CD14-positive monocyte (primary cell): ENCODE measurements around the gene CPA3. TPM values are rescaled to one million over a fixed set of nuclear protein-coding genes. Genes with fewer than 3 reads are reported as not detected.

Source experiments
- DNase-seq, 3 donors: peaks; one replicate each; pipeline ENCODE4 v3.0.0-alpha.2; 2011 to 2022
- H2AFZ ChIP-seq: 2 replicates; pipeline ENCODE4 v1.6.0; 2012; ENCODE audit warnings: mild to moderate bottlenecking, low read depth, low read length, inconsistent platforms; ENCODE audit not compliant: insufficient read depth, poor library complexity, severe bottlenecking
- H3K27ac ChIP-seq, 2 donors: 1 replicate in 1 of 2; 2 replicates in 1 of 2; pipeline ENCODE4 v1.5.1; 2012 to 2013; ENCODE audit warnings: low read length in 2 of 2, control low read depth in 1 of 2, inconsistent platforms in 1 of 2, low read depth in 1 of 2, mild to moderate bottlenecking in 1 of 2
- H3K27me3 ChIP-seq, 2 donors: one replicate each; pipeline versions ENCODE4 v1.6.0 to v1.6.1; 2011 to 2013; ENCODE audit warnings: low read length in 2 of 2; ENCODE audit not compliant: control insufficient read depth in 2 of 2, insufficient read depth in 2 of 2
- H3K36me3 ChIP-seq, 2 donors: replicated peaks in 1 of 2; 1 replicate in 1 of 2; 2 replicates in 1 of 2; pipeline versions ENCODE4 v1.5.1 to v1.6.1; 2012 to 2013; ENCODE audit warnings: low read length in 2 of 2, control low read depth in 1 of 2, inconsistent platforms in 1 of 2, mild to moderate bottlenecking in 1 of 2; ENCODE audit not compliant: insufficient read depth in 2 of 2, control insufficient read depth in 1 of 2
- H3K4me1 ChIP-seq, 2 donors: 1 replicate in 1 of 2; 2 replicates in 1 of 2; pipeline versions ENCODE4 v1.5.1 to v1.6.1; 2012 to 2013; ENCODE audit warnings: low read length in 2 of 2, control low read depth in 1 of 2, inconsistent platforms in 1 of 2, mild to moderate bottlenecking in 1 of 2, moderate library complexity in 1 of 2; ENCODE audit not compliant: insufficient read depth in 2 of 2, control insufficient read depth in 1 of 2
- H3K4me2 ChIP-seq: replicated peaks from 2 replicates; pipeline ENCODE3; 2012; ENCODE audit warnings: low read length, moderate library complexity, mild to moderate bottlenecking; ENCODE audit not compliant: poor library complexity, severe bottlenecking; ENCODE audit errors: extremely low read depth
- H3K4me3 ChIP-seq, 3 experiments: fragments of 200-600 bp in 1 of 3; sonication (generic) in 1 of 3; replicated peaks in 1 of 3; 1 replicate in 2 of 3; 2 replicates in 1 of 3; pipeline ENCODE4 v1.5.1; 2011 to 2013; ENCODE audit warnings: low read length in 3 of 3, mild to moderate bottlenecking in 3 of 3, control low read depth in 2 of 3, low read depth in 2 of 3, inconsistent platforms in 1 of 3, moderate library complexity in 1 of 3
- H3K79me2 ChIP-seq: 2 replicates; pipeline ENCODE4 v1.6.0; 2012; ENCODE audit warnings: mild to moderate bottlenecking, control low read depth, inconsistent platforms, low read length, moderate library complexity; ENCODE audit not compliant: insufficient read depth
- H3K9ac ChIP-seq: 2 replicates; pipeline ENCODE4 v1.6.0; 2017; ENCODE audit warnings: low read length, mild to moderate bottlenecking; ENCODE audit not compliant: insufficient read depth, poor library complexity, severe bottlenecking
- H3K9me3 ChIP-seq, 2 donors: replicated peaks in 1 of 2; 1 replicate in 1 of 2; 2 replicates in 1 of 2; pipeline versions ENCODE4 v1.5.1 to v1.6.1; 2012 to 2013; ENCODE audit warnings: low read length in 2 of 2, control low read depth in 1 of 2; ENCODE audit not compliant: control insufficient read depth in 1 of 2, insufficient read depth in 1 of 2
- H4K20me1 ChIP-seq: 2 replicates; pipeline ENCODE4 v1.6.0; 2012; ENCODE audit warnings: mild to moderate bottlenecking, low read length, control low read depth, moderate library complexity; ENCODE audit not compliant: insufficient read depth
- H3K27ac Mint-ChIP-seq, 7 donors: one replicate each; pipeline ENCODE4 v1.8.0; 2020; ENCODE audit warnings: mild to moderate bottlenecking in 7 of 7, mixed read lengths in 7 of 7, moderate library complexity in 6 of 7, inconsistent platforms in 2 of 7
- H3K27me3 Mint-ChIP-seq, 3 donors: one replicate each; pipeline ENCODE4 v1.8.0; 2021 to 2022; ENCODE audit warnings: low read depth in 3 of 3, mild to moderate bottlenecking in 3 of 3, mixed read lengths in 3 of 3, moderate library complexity in 3 of 3, inconsistent platforms in 1 of 3
- H3K36me3 Mint-ChIP-seq, 2 donors: one replicate each; pipeline ENCODE4 v1.8.0; 2020; ENCODE audit warnings: mixed read lengths in 2 of 2, inconsistent platforms in 1 of 2, mild to moderate bottlenecking in 1 of 2
- H3K4me1 Mint-ChIP-seq: one replicate; pipeline ENCODE4 v1.8.0; 2020; ENCODE audit warnings: mild to moderate bottlenecking, mixed read lengths
- H3K4me3 Mint-ChIP-seq, 2 donors: one replicate each; pipeline ENCODE4 v1.8.0; 2020; ENCODE audit warnings: mild to moderate bottlenecking in 2 of 2, mixed read lengths in 2 of 2, moderate library complexity in 1 of 2
- H3K9me3 Mint-ChIP-seq, 7 donors: one replicate each; pipeline ENCODE4 v1.8.0; 2020 to 2022; ENCODE audit warnings: mixed read lengths in 7 of 7, mild to moderate bottlenecking in 6 of 7, moderate library complexity in 6 of 7, inconsistent platforms in 2 of 7
- CTCF ChIP-seq: fragments of 200-600 bp; IDR thresholded peaks from one replicate; pipeline ENCODE4 v1.8.0; 2022; ENCODE audit warnings: antibody characterized with exemption, mild to moderate bottlenecking
- WGBS: methylation state at CpG from one replicate; pipeline ENCODE4 v1.1.5; 2013; ENCODE audit warnings: missing lambda C conversion rate; ENCODE audit not compliant: insufficient coverage; 5-methylcytosine and 5-hydroxymethylcytosine counted together
- intact Hi-C, 2 donors: fragments of 100-400 bp; cut with micrococcal nuclease; formaldehyde crosslinking; loops; one replicate each; pipeline versions ENCODE4 v1.15.0 to v1.15.1; 2023
- polyA minus RNA-seq: library from RNA; depleted of rRNA, polyadenylated mRNA; stranded (reverse); fragments of >200 nt; gene quantifications from 2 replicates; pipeline ENCODE4 v1.2.3, GENCODE V29; 2012
- polyA plus RNA-seq, 3 donors: library from polyadenylated mRNA; depleted of rRNA in 1 of 3; unstranded in 2 of 3; stranded (reverse) in 1 of 3; fragments of 300-500 nt in 2 of 3; fragments of >200 nt in 1 of 3; fragmentation: Illumina TruSeq in 2 of 3; gene quantifications; 1 replicate in 2 of 3; 2 replicates in 1 of 3; pipeline ENCODE4 v1.2.3, GENCODE V29; 2012 to 2021
- total RNA-seq, 12 experiments: library from RNA in 1 of 12; stranded (reverse) in 1 of 12; fragments of 120-200 nt in 1 of 12; gene quantifications; one replicate each; pipeline ENCODE4 v1.2.4 and lab custom pipeline; 2013 to 2026; ENCODE audit warnings: mixed read lengths in 6 of 12, inconsistent platforms in 1 of 12

CPA3 gene
- total RNA-seq (2013) = not detected
- polyA plus RNA-seq = not detected
- polyA minus RNA-seq = not detected in 2 replicates
- total RNA-seq (lab: John Stamatoyannopoulos, UW) = 0 to 1.0 (median 0) reads per million in 11 experiments

- Histone ChIP-seq H3K4me3 (no peak within 1 kb of the TSS), H3K4me2 (no peak within 1 kb of the TSS), H3K4me1 (no peaks in the 10 kb centered on the region), H3K79me2 (no peaks in the 10 kb centered on the region), H3K9me3 (no peaks in the 10 kb centered on the region), H2AFZ (no peak within 1 kb of the TSS), H3K9ac (no peak within 1 kb of the TSS), H3K27ac (no peak within 1 kb of the TSS), H4K20me1 (no peaks in the 10 kb centered on the region), H3K27me3 (no peaks in the 10 kb centered on the region), H3K36me3 (no peaks in the 10 kb centered on the region)
- no peak for TF ChIP-seq CTCF
- H3K27me3 Mint-ChIP-seq = peaks cover 0 to 2% (median 0%) of the 10 kb centered on the region in 3 donors
- no peaks in the 10 kb centered on the region for H3K9me3 Mint-ChIP-seq
- H3K27ac Mint-ChIP-seq = no peak within 1 kb of the TSS
- intact Hi-C loops = no loop called here
- H3K36me3 Mint-ChIP-seq = no peaks in the 10 kb centered on the region
- no peak within 1 kb of the TSS for H3K4me3 Mint-ChIP-seq
- DNase-seq = no peak
- no CpG with 5 or more reads among the region's 1 CpG for WGBS
- peaks cover 3% of the 10 kb centered on the region for H3K4me1 Mint-ChIP-seq
These were observed at the start of gene CPA3 for GRCh38 chr3:148865049-148865448. TSS of gene CPA3 (plus strand) at chr3:148865296. CDS start at chr3:148865308, 12 bp downstream.

- Histone ChIP-seq H3K4me1 (no peaks in the 10 kb centered on the region), H3K36me3 (no peaks in the 10 kb centered on the region), H2AFZ (no peak overlapping the region), H3K4me3 (no peak overlapping the region), H3K9me3 (no peaks in the 10 kb centered on the region), H3K4me2 (no peak overlapping the region), H3K27me3 (no peaks in the 10 kb centered on the region), H3K79me2 (no peaks in the 10 kb centered on the region), H3K9ac (no peak overlapping the region), H4K20me1 (no peaks in the 10 kb centered on the region), H3K27ac (no peak overlapping the region)
- Mint-ChIP-seq H3K27me3 (peaks cover 0 to 7% (median 0%) of the 10 kb centered on the region in 3 donors), H3K36me3 (no peaks in the 10 kb centered on the region), H3K9me3 (peaks cover 0 to 9% (median 0%) of the 10 kb centered on the region in 7 donors), H3K4me1 (no peaks in the 10 kb centered on the region), H3K4me3 (no peak overlapping the region), H3K27ac (no peak overlapping the region)
- no peak for TF ChIP-seq CTCF
- intact Hi-C loops = no loop called here
- 78% methylated on average over 7 of the region's 11 CpGs for WGBS
- DNase-seq = no peak
These were observed 49.6 kb upstream of the CPA3 start for GRCh38 chr3:148815316-148816110.
